Thoracic aorta (tissue), 2 donors: ENCODE measurements around the gene SLC34A1. TPM values are rescaled to one million over a fixed set of nuclear protein-coding genes. Genes with fewer than 3 reads are reported as not detected.

Experiments
- ATAC-seq: fragments of 150-250 bp; one replicate; pipeline ENCODE4 v1.8.0; 2017; ENCODE audit warnings: low read depth; ENCODE audit not compliant: insufficient number of reproducible peaks, low FRiP score
- DNase-seq: peaks from one replicate; pipeline ENCODE4 v3.0.0-alpha.2; 2020; ENCODE audit warnings: low spot score
- H3K27ac ChIP-seq, 2 donors: fragments of 200-600 bp; sonication (generic); 1 replicate in 1 of 2; 2 replicates in 1 of 2; pipeline ENCODE4 v1.5.1; 2016; ENCODE audit warnings: mild to moderate bottlenecking in 2 of 2, moderate library complexity in 2 of 2
- H3K27me3 ChIP-seq: fragments of 200-600 bp; sonication (generic); replicated peaks from 2 replicates; pipeline ENCODE4 v1.6.0; 2016; ENCODE audit warnings: mild to moderate bottlenecking; ENCODE audit not compliant: insufficient read depth
- H3K36me3 ChIP-seq: fragments of 200-600 bp; sonication (generic); one replicate; pipeline ENCODE4 v1.5.1; 2016
- H3K4me1 ChIP-seq, 2 donors: fragments of 200-600 bp; sonication (generic); 1 replicate in 1 of 2; 2 replicates in 1 of 2; pipeline versions ENCODE4 v1.5.1 to v1.6.0; 2016; ENCODE audit warnings: low read depth in 2 of 2, mild to moderate bottlenecking in 1 of 2; ENCODE audit not compliant: control insufficient read depth in 1 of 2
- H3K4me3 ChIP-seq: fragments of 200-600 bp; sonication (generic); 2 replicates; pipeline ENCODE4 v1.5.1; 2016; ENCODE audit warnings: mild to moderate bottlenecking
- H3K9me3 ChIP-seq: fragments of 200-600 bp; sonication (generic); 2 replicates; pipeline ENCODE4 v1.5.1; 2016
- CTCF ChIP-seq: fragments of 200-600 bp; sonication (generic); IDR thresholded peaks from one replicate; pipeline ENCODE4 v1.5.1; 2019; ENCODE audit warnings: antibody characterized with exemption
- total RNA-seq, 2 donors: library from RNA; depleted of rRNA; stranded (reverse); fragments of >200 nt; gene quantifications; one replicate each; pipeline versions ENCODE4 v1.1.0 to v1.2.3, GENCODE V29; 2016

SLC34A1 gene
- total RNA-seq: not detected

GRCh38 chr5:177384134-177384533 lies at the start of gene SLC34A1:
Gene SLC34A1, plus strand, starts transcription at chr5:177384434. Its CDS starts 1,308 bp downstream, at chr5:177385742.
- H3K36me3 ChIP-seq: no peaks in the 10 kb centered on the region
- DNase-seq (no peak), ATAC-seq (no peak)
- H3K27me3 ChIP-seq: no peaks in the 10 kb centered on the region
- no peak for TF ChIP-seq CTCF
- no peak within 1 kb of the TSS for H3K27ac ChIP-seq
- no peak within 1 kb of the TSS for H3K4me3 ChIP-seq
- no peaks in the 10 kb centered on the region for H3K4me1 ChIP-seq
- no peaks in the 10 kb centered on the region for H3K9me3 ChIP-seq

GRCh38 chr5:177334781-177335700 lies 49.2 kb upstream of the SLC34A1 start:
- DNase-seq: no peak
- no peak for TF ChIP-seq CTCF
- H3K27me3 ChIP-seq: no peaks in the 10 kb centered on the region
- no peak overlapping the region for H3K4me3 ChIP-seq
- H3K27ac ChIP-seq: no peak overlapping the region
- H3K36me3 ChIP-seq: peaks cover 73% of the 10 kb centered on the region
- ATAC-seq: no peak
- H3K4me1 ChIP-seq: no peaks in the 10 kb centered on the region
- no peaks in the 10 kb centered on the region for H3K9me3 ChIP-seq

GRCh38 chr5:177335701-177336065 lies 48.6 kb upstream of the SLC34A1 start:
- Histone ChIP-seq H3K27ac (no peak overlapping the region), H3K36me3 (peaks cover 67% of the 10 kb centered on the region), H3K9me3 (no peaks in the 10 kb centered on the region), H3K4me1 (no peaks in the 10 kb centered on the region), H3K27me3 (no peaks in the 10 kb centered on the region), H3K4me3 (no peak overlapping the region)
- DNase-seq (no peak), ATAC-seq (no peak)
- no peak for TF ChIP-seq CTCF

- H3K27me3 ChIP-seq: no peaks in the 10 kb centered on the region
- no peak overlapping the region for H3K4me3 ChIP-seq
- ATAC-seq (no peak), DNase-seq (no peak)
- H3K4me1 ChIP-seq: no peaks in the 10 kb centered on the region
- peaks cover 66% of the 10 kb centered on the region for H3K36me3 ChIP-seq
- no peaks in the 10 kb centered on the region for H3K9me3 ChIP-seq
- no peak for TF ChIP-seq CTCF
- no peak overlapping the region for H3K27ac ChIP-seq
Measured at GRCh38 chr5:177336112-177336511, 48.1 kb upstream of the SLC34A1 start.

GRCh38 chr5:177336603-177337494 lies 47.4 kb upstream of the SLC34A1 start:
- DNase-seq (no peak), ATAC-seq (no peak)
- Histone ChIP-seq H3K4me3 (no peak overlapping the region), H3K27me3 (no peaks in the 10 kb centered on the region), H3K36me3 (peaks cover 68% of the 10 kb centered on the region), H3K27ac (no peak overlapping the region), H3K4me1 (no peaks in the 10 kb centered on the region), H3K9me3 (no peaks in the 10 kb centered on the region)
- no peak for TF ChIP-seq CTCF
